HEK293T (cell line): ENCODE results near the gene C6orf118.

Experiments used
- CTCF ChIA-PET: fragments of 350-600 bp; formaldehyde crosslinking; extraction: SDS; loops from one replicate; lab custom pipeline; 2021; ENCODE audit warnings: antibody characterized with exemption, inconsistent platforms; lab: Yijun Ruan, JAX
- POLR2A ChIA-PET: fragments of 350-600 bp; formaldehyde crosslinking; extraction: SDS; loops from one replicate; lab custom pipeline; 2020; ENCODE audit warnings: antibody characterized with exemption, inconsistent platforms; lab: Yijun Ruan, JAX
- DNase-seq: peaks from one replicate; pipeline ENCODE4 v3.0.0; 2012; ENCODE audit warnings: mixed read lengths; ENCODE audit errors: extremely low spot score
- ARNT ChIP-seq: fragments of 450-650 bp; IDR thresholded peaks from 2 replicates; pipeline ENCODE4 v1.6.1; 2017; ENCODE audit warnings: mild to moderate bottlenecking
- BHLHE40 ChIP-seq: fragments of 450-650 bp; IDR thresholded peaks from 2 replicates; pipeline ENCODE4 v1.6.1; 2016; ENCODE audit warnings: mild to moderate bottlenecking, moderate library complexity, borderline replicate concordance
- CTBP1 ChIP-seq: fragments of 450-650 bp; IDR thresholded peaks from 2 replicates; pipeline ENCODE4 v1.6.1; 2016; ENCODE audit warnings: borderline replicate concordance
- ELF4 ChIP-seq: fragments of 450-650 bp; IDR thresholded peaks from 2 replicates; pipeline ENCODE4 v1.6.1; 2017; ENCODE audit warnings: antibody characterized with exemption
- FOXA1 ChIP-seq: fragments of 450-650 bp; IDR thresholded peaks from 2 replicates; pipeline ENCODE4 v1.6.1; 2016; ENCODE audit warnings: mild to moderate bottlenecking
- FOXK2 ChIP-seq: fragments of 450-650 bp; IDR thresholded peaks from 2 replicates; pipeline ENCODE4 v1.6.1; 2016; ENCODE audit warnings: mild to moderate bottlenecking
- FOXM1 ChIP-seq: fragments of 450-650 bp; IDR thresholded peaks from 2 replicates; pipeline ENCODE4 v1.6.1; 2017; ENCODE audit warnings: mild to moderate bottlenecking, borderline replicate concordance
- HDGF ChIP-seq: fragments of 450-650 bp; IDR thresholded peaks from 2 replicates; pipeline ENCODE4 v1.6.1; 2017; ENCODE audit warnings: antibody characterized with exemption, borderline replicate concordance
- L3MBTL2 ChIP-seq: fragments of 450-650 bp; conservative IDR thresholded peaks from 2 replicates; pipeline ENCODE4 v1.6.1; 2016; ENCODE audit warnings: mild to moderate bottlenecking
- LEF1 ChIP-seq: fragments of 450-650 bp; IDR thresholded peaks from 2 replicates; pipeline ENCODE4 v1.6.1; 2017; ENCODE audit warnings: mild to moderate bottlenecking, borderline replicate concordance
- NFRKB ChIP-seq: fragments of 450-650 bp; IDR thresholded peaks from 2 replicates; pipeline ENCODE4 v1.6.1; 2016; ENCODE audit warnings: mild to moderate bottlenecking, moderate library complexity
- PKNOX1 ChIP-seq: fragments of 450-650 bp; IDR thresholded peaks from 2 replicates; pipeline ENCODE4 v1.6.1; 2016
- SP1 ChIP-seq: fragments of 450-650 bp; IDR thresholded peaks from 2 replicates; pipeline ENCODE4 v1.6.1; 2017
- SUZ12 ChIP-seq: fragments of 450-650 bp; IDR thresholded peaks from 2 replicates; pipeline ENCODE4 v1.6.1; 2016; ENCODE audit warnings: mild to moderate bottlenecking
- TARDBP ChIP-seq: fragments of 450-650 bp; IDR thresholded peaks from 2 replicates; pipeline ENCODE4 v1.6.1; 2016
- ZNF384 ChIP-seq: fragments of 450-650 bp; IDR thresholded peaks from 2 replicates; pipeline ENCODE4 v1.6.1; 2016

Gene C6orf118

DNA sequence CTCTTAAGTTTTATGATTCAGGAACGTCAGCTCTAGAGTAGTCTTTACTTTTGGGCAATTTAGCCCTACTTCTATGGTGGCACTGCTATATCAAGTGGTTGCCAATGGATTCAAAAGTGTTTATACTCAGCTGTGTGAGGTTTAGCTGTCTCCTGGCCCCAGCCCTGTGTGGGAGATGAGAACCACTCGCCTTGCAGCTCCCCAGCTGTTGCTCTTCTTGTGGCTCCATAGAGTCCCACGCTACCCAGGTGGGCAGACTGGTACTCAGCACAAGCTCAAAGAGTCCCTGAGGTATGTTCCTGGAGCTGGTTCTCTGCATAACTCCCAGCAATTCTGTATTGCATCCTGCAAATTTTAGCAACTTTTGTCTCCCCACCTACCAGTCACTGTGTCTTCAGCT, 59.6 kb downstream of the C6orf118 start:
- CTCF ChIA-PET = no interaction called here
- TF ChIP-seq TARDBP = no peak
- no peak for TF ChIP-seq FOXM1
- TF ChIP-seq L3MBTL2 = no peak
- TF ChIP-seq PKNOX1 = no peak
- no peak for TF ChIP-seq ELF4
- TF ChIP-seq SP1 = no peak
- no peak for TF ChIP-seq LEF1
- no peak for TF ChIP-seq ARNT
- no peak for TF ChIP-seq BHLHE40
- TF ChIP-seq SUZ12 = no peak
- no peak for TF ChIP-seq ZNF384
- TF ChIP-seq HDGF = no peak
- no peak for TF ChIP-seq NFRKB
- no peak for TF ChIP-seq CTBP1
- TF ChIP-seq FOXA1 = no peak
- TF ChIP-seq FOXK2 = no peak
- no peak for DNase-seq
- POLR2A ChIA-PET = no interaction called here

DNA sequence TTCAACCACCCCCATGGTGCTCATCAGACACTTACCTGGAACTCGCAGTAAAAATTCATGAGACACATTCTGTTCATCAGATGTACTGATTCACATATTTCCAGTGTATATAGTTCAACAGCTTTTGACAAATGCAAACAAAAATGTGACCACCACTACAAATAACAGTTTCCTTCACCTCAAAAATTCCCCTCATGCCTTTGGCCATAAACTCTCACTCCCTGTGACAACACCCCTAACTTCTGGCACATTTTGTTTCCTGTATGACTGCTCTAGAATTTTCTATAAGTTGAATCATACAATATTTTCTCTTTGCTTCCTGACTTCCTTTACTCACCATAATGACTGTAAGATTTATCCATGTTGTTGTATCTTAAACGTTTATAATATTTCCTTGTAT, 63.7 kb downstream of the C6orf118 start:
- ChIA-PET CTCF (no interaction called here), POLR2A (no interaction called here)
- TF ChIP-seq ARNT (no peak), FOXA1 (no peak), CTBP1 (no peak), FOXM1 (no peak), ELF4 (no peak), HDGF (no peak), SUZ12 (no peak), PKNOX1 (no peak), L3MBTL2 (no peak), SP1 (no peak), ZNF384 (no peak), BHLHE40 (no peak), NFRKB (no peak), FOXK2 (no peak), TARDBP (no peak), LEF1 (no peak)
- no peak for DNase-seq

- TF ChIP-seq SP1 (no peak), BHLHE40 (no peak), L3MBTL2 (no peak), PKNOX1 (no peak), SUZ12 (no peak), ARNT (no peak), FOXK2 (no peak)
- ChIA-PET POLR2A (no interaction called here), CTCF (interaction anchor here (0.6 to 0.7 kb wide), 2 partner anchors 13 to 1201 kb away, joined by 3 read pairs; no protein-coding TSS in a partner anchor)
- no peak for DNase-seq
Measured at GRCh38 chr6:165245287-165245686, 64.1 kb downstream of the C6orf118 start.

DNA sequence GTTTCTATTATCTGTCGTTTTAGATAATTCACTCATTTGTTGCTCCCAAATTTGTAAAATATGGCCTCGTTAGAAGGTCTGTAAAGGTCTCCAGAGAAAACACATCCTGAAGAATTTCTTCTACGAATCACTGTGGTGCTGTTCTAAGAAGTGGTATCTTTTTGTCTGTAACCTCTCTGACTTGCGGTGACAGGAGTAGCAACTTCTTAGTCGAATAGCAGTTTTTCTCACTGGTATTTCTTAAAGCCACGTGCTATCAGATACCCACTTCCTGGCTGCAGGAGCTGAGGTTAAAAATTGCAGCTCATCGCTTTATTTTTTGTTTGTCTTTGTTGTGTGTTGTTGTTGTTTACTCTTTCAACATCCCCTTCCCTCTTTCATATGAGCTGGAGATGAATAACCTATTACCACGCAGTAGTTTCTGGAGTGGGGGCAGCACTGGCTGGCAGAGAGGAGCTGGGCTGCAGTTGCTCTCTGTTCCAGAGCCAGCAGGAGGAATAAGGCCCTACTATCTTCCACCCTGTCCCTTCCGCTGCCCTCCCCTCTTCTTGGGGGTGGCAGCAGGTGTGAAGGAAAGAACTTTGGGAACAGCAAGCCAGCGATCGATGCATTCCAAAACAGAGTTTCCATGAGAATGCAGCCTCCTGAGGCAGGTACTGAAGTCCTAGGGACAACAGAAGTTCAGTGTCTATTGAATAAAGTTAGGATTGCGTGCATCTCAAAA, 64.7 kb downstream of the C6orf118 start:
- TF ChIP-seq FOXA1 (no peak), ZNF384 (no peak), TARDBP (no peak), HDGF (no peak), SUZ12 (no peak), ARNT (no peak), PKNOX1 (no peak), L3MBTL2 (no peak), SP1 (no peak)
- CTCF ChIA-PET = interaction anchor here (0.6 to 0.7 kb wide), 2 partner anchors 13 to 1200 kb away, joined by 3 read pairs; no protein-coding TSS in a partner anchor
- no peak for DNase-seq

GRCh38 chr6:165243801-165244200, 65.6 kb downstream of the C6orf118 start:
- POLR2A ChIA-PET = no interaction called here
- CTCF ChIA-PET = no interaction called here
- DNase-seq = no peak
- TF ChIP-seq L3MBTL2 = no peak

More for the DNA sequence above, 64.7 kb downstream of the C6orf118 start:
- POLR2A ChIA-PET = no interaction called here

GRCh38 chr6:165236326-165236725, 73.1 kb downstream of the C6orf118 start:
- CTCF ChIA-PET = no interaction called here
- TF ChIP-seq HDGF (no peak), ZNF384 (no peak), CTBP1 (no peak), L3MBTL2 (no peak)
- POLR2A ChIA-PET = no interaction called here
- no peak for DNase-seq
